GM18867 (cell line): Measurements from ENCODE around the gene SLC34A1.
"Not testable (repeated sequence)": the region's sequence is repeated elsewhere in the genome, so short reads cannot be mapped to it uniquely, and the experiment has no call there.

Experiments used
- ATAC-seq: cut with Tn5 transposase; IDR thresholded peaks from one replicate; pipeline ENCODE4 v1.9.1; 2021; ENCODE audit warnings: mild to moderate bottlenecking, moderate library complexity; ENCODE audit not compliant: unreplicated experiment

The SLC34A1 gene

GRCh38 chr5:177367981-177368868, 16.0 kb upstream of the SLC34A1 start:
- ATAC-seq, result no peak

- no peak for ATAC-seq
These were observed 15.2 kb upstream of the SLC34A1 start for GRCh38 chr5:177368869-177369644.

- ATAC-seq, result no peak
These were observed 14.4 kb upstream of the SLC34A1 start for GRCh38 chr5:177369645-177370440.

GRCh38 chr5:177370488-177371119, 13.6 kb upstream of the SLC34A1 start:
- ATAC-seq, result peak; percentile 60

- no peak for ATAC-seq
These were observed 12.9 kb upstream of the SLC34A1 start for GRCh38 chr5:177371120-177372033.

GRCh38 chr5:177372034-177372896, 12.0 kb upstream of the SLC34A1 start:
- ATAC-seq, result no peak

GRCh38 chr5:177372910-177373309, 11.3 kb upstream of the SLC34A1 start:
- no peak for ATAC-seq

GRCh38 chr5:177373806-177374205, 10.4 kb upstream of the SLC34A1 start:
- ATAC-seq, result no peak

GRCh38 chr5:177374211-177374610, 10.0 kb upstream of the SLC34A1 start:
- no peak for ATAC-seq

GRCh38 chr5:177375516-177375915, 8.7 kb upstream of the SLC34A1 start:
- ATAC-seq, result not testable (repeated sequence)

- no peak for ATAC-seq
These were observed 8.1 kb upstream of the SLC34A1 start for GRCh38 chr5:177376107-177376506.

- ATAC-seq, result no peak
These were observed 6.1 kb upstream of the SLC34A1 start for GRCh38 chr5:177377851-177378776.

- no peak for ATAC-seq
These were observed 5.0 kb upstream of the SLC34A1 start for GRCh38 chr5:177378884-177379883.

GRCh38 chr5:177380805-177381126, 3.5 kb upstream of the SLC34A1 start:
- no peak for ATAC-seq

GRCh38 chr5:177382423-177383029, 1.7 kb upstream of the SLC34A1 start:
- no peak for ATAC-seq

GRCh38 chr5:177383181-177383580, 1.1 kb upstream of the SLC34A1 start:
- ATAC-seq, result no peak
